ENCODE results near the gene SRL.

DNA sequence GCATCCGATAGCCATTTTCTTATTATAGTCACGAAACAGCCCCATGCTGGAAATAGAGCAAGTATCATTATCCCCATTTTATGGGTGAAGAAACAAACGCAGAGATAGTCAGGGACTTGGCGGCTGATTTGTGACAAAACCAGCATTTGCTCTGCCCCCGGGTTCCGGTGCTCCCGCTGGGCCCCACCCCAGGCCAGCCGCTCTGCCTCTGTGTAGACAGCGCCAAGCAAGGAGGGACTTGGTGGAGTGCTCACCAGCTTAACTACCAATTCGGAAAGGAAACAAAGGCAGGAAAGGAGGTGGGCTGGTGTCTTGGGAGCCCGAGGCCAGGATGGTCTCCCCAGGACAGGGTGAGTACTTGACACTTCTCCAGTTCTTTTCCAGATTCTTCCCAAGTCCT, 10.0 kb downstream of the SRL start:
- TF ChIP-seq GATA2 (IDR thresholded peaks at IDR 0.05; ENCODE audit: low read depth, low read length) (no peak), GATA3 (IDR thresholded peaks at IDR 0.05; ENCODE audit: low read depth, low read length) (no peak)

Data from SH-SY5Y (cell line).